ENCODE data around the gene DAGLB. TPM values are rescaled to one million over a fixed set of nuclear protein-coding genes. Genes with fewer than 3 reads are reported as not detected.
A peak's percentile ranks its signal among the peaks of the same experiment; 100 is the strongest.

Gene DAGLB
- total and polyA plus RNA-seq, 2 of the 4 experiments (the other 2 are of a cell fraction): 23.4 to 33.5 TPM

- in situ Hi-C loops (cut with MboI; ENCODE audit: low sequenced_read_pairs): no loop called here
- Histone ChIP-seq H3K23ac (ENCODE audit: low read depth, low read length) (peak overlapping the region; percentile 11; the same call in 1 of the 2 replicates), H2BK5ac (ENCODE audit: low read depth, low read length, poor library complexity, severe bottlenecking) (peak overlapping the region; percentile 46), H4K5ac (ENCODE audit: low read depth, low read length) (no peak overlapping the region), H3K9me3 (ENCODE audit: control insufficient read depth, insufficient read depth, low read length) (no peaks in the 10 kb centered on the region), H2AFZ (replicated peaks; ENCODE audit: low read length, poor library complexity) (no peak overlapping the region), H3K4me3 (ENCODE audit: insufficient read depth, low read depth, low read length) (no peak overlapping the region), H3K4me2 (ENCODE audit: low read depth, low read length) (no peak overlapping the region), H2BK15ac (ENCODE audit: low read depth, low read length) (no peak overlapping the region), H3K18ac (ENCODE audit: low read depth, low read length) (no peak overlapping the region), H3K14ac (replicated peaks; ENCODE audit: low read depth, low read length) (no peak overlapping the region), H3K56ac (ENCODE audit: extremely low read depth, insufficient read depth, low read length) (no peak overlapping the region), H3K9me1 (ENCODE audit: insufficient read depth, low read length) (peaks cover 28% of the 10 kb centered on the region), H2BK120ac (ENCODE audit: low read depth, low read length) (no peak overlapping the region), H2AK5ac (ENCODE audit: low read depth, low read length) (no peak overlapping the region), H3K27me3 (ENCODE audit: control insufficient read depth, insufficient read depth, low read length) (no peaks in the 10 kb centered on the region), H2BK20ac (ENCODE audit: low read depth, low read length) (no peak overlapping the region), H2AK9ac (replicated peaks; ENCODE audit: low read depth, low read length, poor library complexity) (no peak overlapping the region), H4K91ac (ENCODE audit: insufficient read depth, low read depth, low read length) (no peak overlapping the region), H3K9ac (ENCODE audit: low read depth, low read length) (no peak overlapping the region), H3K27ac (ENCODE audit: insufficient read depth, low read length) (peak overlapping the region; percentile 26), H3K4me1 (ENCODE audit: control insufficient read depth, insufficient read depth, low read length) (peaks cover 19% of the 10 kb centered on the region), H4K8ac (ENCODE audit: low read depth in 2 of 2, low read length in 2 of 2) (0 out of 4 replicates have a peak overlapping the region, but pooled peaks of 1 of the 2 experiments have one; percentile 60), H3K4ac (ENCODE audit: low read depth, low read length) (no peak overlapping the region), H4K20me1 (ENCODE audit: insufficient read depth, low read length) (peaks cover 99% of the 10 kb centered on the region), H3K79me1 (ENCODE audit: low read depth in 1 of 2, low read length in 2 of 2) (peaks cover 5 to 48% of the 10 kb centered on the region in 2 experiments; a peak in 2 of 4 replicates), H3K36me3 (ENCODE audit: control insufficient read depth, insufficient read depth, low read length) (peaks cover 13% of the 10 kb centered on the region)
- dilution Hi-C loops (cut with HindIII; ENCODE audit: low sequenced_read_pairs, unreplicated experiment): no loop called here
- 86% methylated on average over 1 of the region's 4 CpGs; no CpG with 5 or more reads in 1 of the 2 experiments for WGBS, 2 experiments (ENCODE audit: extremely low coverage in 2 of 2, insufficient read length in 1 of 2)
- DNase-seq: no peak
- no peak for ATAC-seq (ENCODE audit: low read depth)
- TF ChIP-seq SMC3 (IDR thresholded peaks at IDR 0.05; ENCODE audit: low read depth, low read length) (no peak), USF2 (IDR thresholded peaks at IDR 0.05; ENCODE audit: low read depth, low read length) (no peak), NFE2L2 (IDR thresholded peaks at IDR 0.05; ENCODE audit: low read depth, low read length) (no peak), RAD21 (IDR thresholded peaks at IDR 0.05; ENCODE audit: low read length) (no peak), BHLHE40 (IDR thresholded peaks at IDR 0.05; ENCODE audit: low read depth, low read length) (no peak), MAFK (IDR thresholded peaks at IDR 0.05; ENCODE audit: low read depth, low read length) (no peak), CHD1 (IDR thresholded peaks at IDR 0.05; ENCODE audit: low read depth, low read length) (no peak), ELK1 (IDR thresholded peaks at IDR 0.05; ENCODE audit: borderline replicate concordance, low read depth, low read length) (no peak), POLR2A (IDR thresholded peaks at IDR 0.05; ENCODE audit: low read depth, low read length) (no peak), RCOR1 (IDR thresholded peaks at IDR 0.05; ENCODE audit: insufficient replicate concordance, low read length) (no peak), CEBPB (IDR thresholded peaks at IDR 0.05; ENCODE audit: low read depth, low read length) (no peak), CTCF (conservative IDR thresholded peaks at IDR 0.05; ENCODE audit: low read depth, low read length) (no peak), MAZ (IDR thresholded peaks at IDR 0.05; ENCODE audit: borderline replicate concordance, low read depth, low read length) (no peak), MXI1 (IDR thresholded peaks at IDR 0.05; ENCODE audit: borderline replicate concordance, low read depth, low read length) (no peak), RFX5 (IDR thresholded peaks at IDR 0.05; ENCODE audit: low read depth, low read length) (no peak), FOS (IDR thresholded peaks at IDR 0.05; ENCODE audit: low read depth, low read length) (no peak)
- POLR2A ChIA-PET (ENCODE audit: unreplicated experiment): no interaction called here
- CTCF ChIA-PET: no interaction called here
- BruUV-seq (replicated peaks): no TSS peak
- intact Hi-C loops (cut with micrococcal nuclease): no loop called here
These were observed 63.4 kb downstream of the DAGLB start for GRCh38 chr7:6384327-6384726.

Data from IMR-90 (cell line).